GM18498 (cell line): ENCODE data around the gene PRAC2.

ENCODE experiments used
- ATAC-seq: cut with Tn5 transposase; IDR thresholded peaks from one replicate; pipeline ENCODE4 v1.9.1; 2021; ENCODE audit warnings: mild to moderate bottlenecking, moderate library complexity; ENCODE audit not compliant: unreplicated experiment

The PRAC2 gene

GRCh38 chr17:48752399-48753288 lies 29.7 kb downstream of the PRAC2 start:
- ATAC-seq = no peak

- ATAC-seq = no peak
These were observed 31.0 kb downstream of the PRAC2 start for GRCh38 chr17:48753794-48754499.

GRCh38 chr17:48754500-48755261 lies 31.7 kb downstream of the PRAC2 start:
- no peak for ATAC-seq

- ATAC-seq = no peak
These were observed 32.4 kb downstream of the PRAC2 start for GRCh38 chr17:48755356-48755755.

GRCh38 chr17:48756830-48757251 lies 33.9 kb downstream of the PRAC2 start:
- no peak for ATAC-seq

GRCh38 chr17:48757524-48757961 lies 34.6 kb downstream of the PRAC2 start:
- ATAC-seq = no peak

GRCh38 chr17:48759288-48759687 lies 36.3 kb downstream of the PRAC2 start:
- no peak for ATAC-seq

- no peak for ATAC-seq
These were observed 37.4 kb downstream of the PRAC2 start for GRCh38 chr17:48760411-48760810.

- no peak for ATAC-seq
These were observed 38.1 kb downstream of the PRAC2 start for GRCh38 chr17:48761114-48761513.

- no peak for ATAC-seq
These were observed 44.3 kb downstream of the PRAC2 start for GRCh38 chr17:48767263-48767774.

- no peak for ATAC-seq
These were observed 46.2 kb downstream of the PRAC2 start for GRCh38 chr17:48769009-48769675.

- ATAC-seq = no peak
These were observed 48.0 kb downstream of the PRAC2 start for GRCh38 chr17:48770954-48771353.

GRCh38 chr17:48773245-48773644 lies 50.3 kb downstream of the PRAC2 start:
- ATAC-seq = no peak
